GM21737 (cell line): Measurements from ENCODE around the gene AUTS2.
"Not testable (repeated sequence)": the region's sequence is repeated elsewhere in the genome, so short reads cannot be mapped to it uniquely, and the experiment has no call there.

Source experiments
- ATAC-seq: cut with Tn5 transposase; IDR thresholded peaks from one replicate; pipeline ENCODE4 v1.9.1; 2021; ENCODE audit warnings: mild to moderate bottlenecking, moderate library complexity; ENCODE audit not compliant: unreplicated experiment

The AUTS2 gene

DNA sequence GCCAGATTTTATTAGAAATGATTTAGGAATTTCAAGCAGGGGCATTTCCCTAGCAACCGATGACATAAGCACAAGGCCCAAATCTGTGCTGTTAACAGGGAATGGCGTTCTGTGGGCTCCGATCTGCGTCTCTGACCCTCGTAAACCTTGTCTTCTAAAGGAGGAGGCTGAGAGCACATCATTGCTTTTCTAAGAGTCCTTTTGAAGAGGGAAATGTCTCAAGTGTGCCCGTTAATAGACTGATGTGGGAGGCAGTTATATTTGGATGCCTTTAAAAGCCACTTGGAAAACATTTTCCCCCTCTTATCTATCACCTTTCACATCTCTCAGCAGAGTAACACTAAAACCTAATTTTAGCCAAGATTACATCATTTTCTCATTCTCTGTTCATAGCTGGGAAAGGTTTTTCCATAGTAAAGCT lies 1109.6 kb downstream of the AUTS2 start:
- no peak for ATAC-seq

DNA sequence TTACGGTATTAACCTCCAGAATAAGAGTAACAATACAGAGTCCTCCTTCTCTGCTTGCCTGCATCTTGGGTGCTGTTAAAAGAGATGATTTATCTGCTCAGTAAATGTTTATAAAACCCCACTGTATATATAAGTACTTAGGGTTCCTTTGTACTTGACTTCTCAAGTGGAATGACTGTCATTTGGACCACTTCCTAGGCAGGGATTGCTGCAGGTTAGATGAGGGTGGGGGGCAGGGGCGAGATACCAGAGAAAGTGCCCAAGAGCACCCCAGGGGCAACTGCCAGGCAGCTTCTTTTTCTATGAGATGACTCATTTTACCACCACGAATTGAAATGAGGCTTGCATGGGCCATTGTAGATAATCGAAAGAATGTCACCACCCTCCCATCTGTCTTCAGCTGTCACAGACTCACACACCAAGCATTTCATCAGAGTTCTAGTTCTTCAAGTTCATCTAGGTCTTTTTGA lies 1111.8 kb downstream of the AUTS2 start:
- no peak for ATAC-seq

DNA sequence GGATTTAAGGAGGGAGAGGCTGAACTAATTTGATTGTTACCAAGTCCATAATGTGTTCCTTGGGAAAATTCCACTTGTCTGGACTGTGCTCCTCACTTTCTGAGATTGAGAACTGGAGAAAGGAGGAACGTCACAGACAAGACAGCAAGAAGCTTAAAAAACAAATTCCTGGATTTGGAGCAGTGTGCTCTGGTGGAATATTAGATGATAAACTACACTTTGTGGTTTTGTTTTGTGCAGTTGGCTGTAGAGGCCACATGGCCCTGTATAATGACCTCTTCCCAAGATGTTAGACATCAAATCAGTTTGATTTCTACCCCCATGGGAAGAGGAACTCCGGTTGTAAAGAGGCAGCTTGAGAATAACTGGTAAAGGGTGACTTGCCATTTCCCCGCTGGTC lies 1112.4 kb downstream of the AUTS2 start:
- no peak for ATAC-seq

DNA sequence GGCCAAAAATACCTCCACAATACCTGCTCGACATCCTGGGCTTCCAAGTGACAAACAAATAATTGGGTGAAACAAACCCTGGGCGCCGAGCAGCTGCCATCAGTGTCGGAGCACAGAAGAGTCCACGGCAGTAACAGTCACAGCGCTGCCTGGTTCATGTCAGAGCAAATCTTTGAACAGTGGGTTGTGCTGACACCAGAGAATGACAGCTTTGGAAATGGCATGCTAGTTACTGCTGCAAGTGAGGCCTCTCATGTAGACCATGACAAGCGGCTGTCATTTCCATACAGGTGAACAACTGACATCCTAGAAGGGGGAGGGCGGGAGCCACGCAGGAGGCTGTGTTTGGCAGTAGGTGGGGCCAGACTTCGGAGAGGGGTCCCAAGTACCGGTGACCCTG lies 1113.2 kb downstream of the AUTS2 start:
- no peak for ATAC-seq

DNA sequence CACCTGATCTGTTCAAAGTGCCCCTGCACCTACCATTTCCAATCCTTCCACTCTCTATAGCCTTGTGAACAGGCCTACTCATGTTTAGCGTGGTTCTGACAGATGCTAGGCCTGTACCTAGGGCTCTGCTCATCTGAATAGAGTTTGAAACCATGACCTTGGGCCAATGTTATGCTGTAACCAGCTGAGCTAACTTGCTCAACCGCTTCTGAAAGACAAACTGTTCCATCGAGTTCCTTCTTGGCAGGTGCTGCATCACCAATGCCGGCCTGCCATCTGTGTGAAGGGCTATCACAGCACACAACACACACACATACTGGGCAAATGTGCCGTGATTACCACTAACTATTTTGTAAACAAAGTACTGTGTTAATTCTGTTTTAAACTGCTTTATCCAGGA lies 1114.7 kb downstream of the AUTS2 start:
- no peak for ATAC-seq

DNA sequence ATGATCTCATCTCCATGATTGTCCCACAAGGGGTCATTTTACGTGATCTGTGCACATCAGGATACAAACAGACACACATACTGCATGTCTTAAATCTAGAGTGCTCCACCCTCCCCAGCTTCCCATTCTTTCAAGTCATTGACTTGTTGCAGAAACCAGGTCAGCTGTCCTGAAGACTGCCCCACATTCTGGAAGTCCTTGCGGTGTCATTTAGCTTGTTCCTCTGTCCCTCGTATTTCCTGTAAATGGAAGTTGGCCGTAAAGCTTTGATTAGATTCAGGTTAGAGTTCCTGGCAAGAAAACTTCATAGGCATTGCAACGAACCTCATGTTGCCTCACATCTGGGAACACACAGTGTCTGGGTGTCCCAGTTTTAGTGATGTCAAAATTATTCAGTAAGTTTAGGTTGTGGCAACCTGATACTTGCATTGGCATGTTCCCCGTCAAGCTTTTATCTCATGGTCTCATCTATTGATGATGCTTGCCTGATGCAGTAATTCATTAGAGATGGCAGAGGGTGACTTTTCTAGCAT lies 1116.3 kb downstream of the AUTS2 start:
- ATAC-seq = no peak

DNA sequence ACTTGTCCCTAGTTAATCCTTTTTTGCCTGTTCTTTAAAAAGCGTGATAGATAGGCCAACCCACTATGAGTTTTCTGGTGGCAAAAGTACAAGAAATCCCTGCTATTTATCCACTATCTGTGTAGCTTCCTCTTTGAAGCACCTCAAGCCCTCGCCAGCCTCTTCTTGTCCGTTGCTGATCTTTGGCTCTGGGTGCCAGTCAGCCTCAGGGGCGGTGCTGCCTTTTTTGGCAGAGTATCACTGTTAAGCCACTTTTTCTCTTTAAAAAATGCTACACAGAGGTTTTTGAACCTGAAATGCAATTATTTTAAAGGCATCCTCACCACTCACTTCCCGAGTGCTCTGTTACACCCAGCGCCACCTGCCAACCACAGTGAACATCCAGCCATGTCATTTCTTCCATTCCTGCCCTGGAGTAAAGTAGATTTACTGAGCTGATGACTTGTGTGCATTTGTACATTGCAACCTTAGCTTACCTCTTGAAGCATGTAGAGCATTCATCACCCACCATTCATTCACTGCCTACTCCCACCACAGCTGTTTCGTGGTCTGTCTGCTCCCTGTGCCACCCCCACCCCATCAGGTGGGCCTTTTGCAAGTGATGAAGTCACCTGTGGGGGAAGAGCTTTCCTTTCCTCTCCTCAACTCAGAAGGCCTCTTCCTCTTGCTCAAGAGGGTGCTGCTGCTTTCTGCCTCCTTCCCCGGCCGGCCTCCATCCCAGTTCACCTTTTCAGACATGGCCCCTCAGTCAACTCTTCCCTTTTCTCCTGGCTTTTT lies 1119.5 kb downstream of the AUTS2 start:
- no peak for ATAC-seq

DNA sequence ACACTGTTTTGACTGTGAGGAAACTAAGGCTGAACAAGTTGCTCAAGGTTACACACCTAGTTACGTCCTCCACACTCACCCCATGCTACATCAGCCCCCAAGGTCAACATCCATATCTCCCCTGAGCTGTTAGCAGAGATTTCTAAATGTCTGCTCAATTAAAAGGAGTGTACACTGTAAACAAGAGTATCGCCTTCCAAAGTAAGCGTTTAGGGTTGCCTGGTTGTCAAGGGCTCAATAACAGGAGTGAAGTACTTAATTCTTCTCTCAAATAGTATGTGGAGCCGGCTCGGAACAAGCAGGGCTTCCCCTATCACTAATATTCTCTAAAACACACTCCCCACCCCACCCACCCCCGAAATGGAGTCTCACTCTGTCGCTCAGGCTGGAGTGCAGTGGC lies 1120.8 kb downstream of the AUTS2 start:
- ATAC-seq = no peak

DNA sequence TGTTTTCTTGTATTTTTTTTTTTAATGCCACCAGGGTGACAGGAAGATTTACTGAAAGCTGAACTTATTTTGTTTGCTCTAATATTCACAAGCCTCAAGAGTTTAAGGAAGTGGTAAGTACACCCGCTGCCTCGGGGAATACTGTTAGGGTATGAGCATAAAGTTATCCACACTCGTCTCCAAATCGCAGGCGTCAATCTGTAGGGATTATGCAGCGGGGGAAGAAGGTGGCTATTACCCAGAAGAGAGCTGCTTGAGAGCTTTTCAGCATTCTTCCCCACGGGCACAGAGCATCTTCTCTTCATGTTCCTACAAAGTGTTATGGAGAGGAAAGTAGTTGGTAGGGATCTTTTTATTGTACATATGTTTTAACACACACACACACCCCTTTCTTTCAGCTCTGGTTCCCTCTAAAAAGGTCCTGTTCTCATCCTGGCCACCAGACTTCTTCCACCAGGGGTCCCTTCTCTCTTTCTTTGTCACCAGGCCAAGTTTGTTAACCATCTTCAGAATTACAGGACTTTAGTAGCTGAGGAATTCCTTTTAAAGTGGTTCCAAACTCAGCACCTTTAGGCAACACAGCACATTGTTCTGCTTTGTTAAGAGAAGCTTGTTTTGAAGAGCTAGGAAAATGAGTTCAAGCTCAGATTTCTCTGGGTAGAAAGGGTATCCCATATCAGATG lies 1122.1 kb downstream of the AUTS2 start:
- ATAC-seq = no peak

DNA sequence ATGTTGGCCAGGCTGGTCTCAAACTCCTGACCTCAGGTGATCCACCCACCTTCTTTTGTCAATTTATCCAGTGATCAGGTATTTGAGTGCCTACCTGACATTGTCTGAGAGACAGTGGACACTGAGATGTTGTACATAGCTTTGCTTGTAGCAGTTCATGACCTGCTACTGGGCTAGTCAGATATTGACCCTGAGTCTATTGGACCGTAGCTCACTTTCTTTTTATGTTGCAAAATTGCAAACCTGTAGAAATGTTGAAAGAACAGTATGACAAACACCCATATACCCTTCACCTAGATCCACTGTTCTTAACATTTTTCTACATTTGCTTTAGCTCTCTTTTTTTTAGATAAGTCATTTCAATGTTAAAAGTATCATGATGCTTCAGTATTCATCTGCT lies 1123.2 kb downstream of the AUTS2 start:
- ATAC-seq = no peak

DNA sequence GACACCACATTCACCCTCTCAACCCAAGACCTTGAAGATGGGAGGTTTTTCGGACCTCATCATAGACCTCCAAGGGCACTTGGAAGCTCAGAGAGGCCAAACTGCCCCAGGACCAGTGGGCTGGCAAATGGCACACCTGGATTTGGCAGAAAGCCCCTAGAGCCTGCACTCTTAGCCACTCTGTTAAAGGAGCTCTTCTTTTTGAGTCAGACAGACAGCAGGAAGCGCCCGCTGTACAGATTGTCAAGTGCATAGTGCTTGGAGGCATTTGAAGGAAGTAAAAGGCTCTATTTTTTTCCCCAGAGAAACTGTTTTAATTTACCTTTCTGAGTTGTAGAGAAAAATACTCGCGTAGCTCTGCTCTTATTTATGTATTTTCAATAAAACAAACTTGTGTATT lies 1125.1 kb downstream of the AUTS2 start:
- no peak for ATAC-seq

DNA sequence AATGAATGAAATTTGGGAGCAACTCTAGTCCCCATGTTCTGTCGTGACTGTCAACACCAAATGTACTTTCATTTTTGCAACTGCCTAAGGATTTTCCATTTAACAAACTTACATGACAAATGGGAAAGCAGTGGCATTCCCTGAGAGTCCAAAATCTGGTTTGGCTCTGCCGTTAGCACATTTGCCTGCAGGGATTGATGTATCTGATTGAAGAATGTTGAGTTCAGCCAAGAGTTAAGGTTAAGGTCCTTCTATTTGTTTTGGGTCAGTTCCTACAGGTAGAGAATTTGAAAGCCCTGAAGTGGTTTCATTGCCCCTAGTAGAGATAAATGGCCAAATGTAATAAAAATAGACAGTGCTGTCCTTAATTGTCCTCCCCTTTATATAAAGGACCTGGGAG lies 1127.2 kb downstream of the AUTS2 start:
- no peak for ATAC-seq

DNA sequence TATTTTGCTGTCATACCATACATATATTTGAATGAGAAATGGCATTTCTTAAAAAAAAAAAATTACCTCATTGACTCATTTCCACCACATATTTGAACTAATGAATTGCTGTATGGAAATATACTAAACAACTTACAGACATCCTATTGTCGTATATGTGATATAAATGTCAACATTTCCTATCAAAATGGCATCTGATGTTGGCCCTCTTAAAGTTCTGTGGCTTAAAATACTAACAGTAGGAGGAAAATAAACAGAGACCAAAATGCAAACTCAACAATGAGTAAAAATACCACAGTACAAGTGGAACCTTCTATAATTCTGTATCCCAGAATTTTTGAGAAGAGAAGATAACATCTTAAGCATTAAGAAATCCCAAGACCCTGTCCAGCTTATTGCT lies 1128.0 kb downstream of the AUTS2 start:
- no peak for ATAC-seq

DNA sequence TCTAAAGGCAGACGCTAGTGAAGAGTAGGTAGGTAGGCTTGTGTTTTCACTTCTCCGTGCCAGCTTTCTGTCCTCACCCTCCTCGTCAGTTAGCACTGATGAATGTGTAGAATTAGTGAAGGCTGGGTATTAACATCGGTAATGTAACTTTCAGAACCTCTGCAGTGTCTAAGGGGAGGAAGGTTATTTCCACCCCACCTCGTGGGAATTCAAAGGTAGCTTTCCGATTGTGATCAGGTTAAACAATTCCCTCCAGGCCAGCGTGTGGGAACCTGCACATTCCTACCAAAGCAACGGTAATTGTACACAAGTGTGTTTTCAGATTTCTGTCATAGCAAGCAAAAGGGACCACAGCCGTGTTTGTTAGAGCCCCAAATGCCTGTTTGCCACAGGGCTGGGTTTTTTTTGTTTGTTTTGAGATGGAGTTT lies 1128.7 kb downstream of the AUTS2 start:
- no peak for ATAC-seq

DNA sequence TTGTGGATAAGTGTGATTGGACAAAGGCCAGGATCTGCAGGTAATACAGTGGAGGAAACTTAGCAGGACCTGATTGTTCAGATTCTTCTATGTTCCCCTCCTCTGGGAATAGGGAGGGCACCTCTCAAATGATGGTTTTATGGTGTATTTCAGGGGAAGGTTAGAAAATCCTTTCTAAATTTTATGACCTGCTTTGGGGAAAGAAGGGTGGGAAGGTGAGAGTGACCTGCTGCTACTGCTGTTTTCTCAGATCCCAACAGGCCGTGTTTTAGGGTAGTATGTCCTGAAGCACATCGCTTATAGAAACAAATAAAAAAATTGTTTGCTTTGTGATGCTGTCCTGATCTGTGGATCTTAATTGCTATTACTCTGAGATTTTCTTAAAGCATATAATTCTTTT lies 1129.6 kb downstream of the AUTS2 start:
- ATAC-seq = no peak

DNA sequence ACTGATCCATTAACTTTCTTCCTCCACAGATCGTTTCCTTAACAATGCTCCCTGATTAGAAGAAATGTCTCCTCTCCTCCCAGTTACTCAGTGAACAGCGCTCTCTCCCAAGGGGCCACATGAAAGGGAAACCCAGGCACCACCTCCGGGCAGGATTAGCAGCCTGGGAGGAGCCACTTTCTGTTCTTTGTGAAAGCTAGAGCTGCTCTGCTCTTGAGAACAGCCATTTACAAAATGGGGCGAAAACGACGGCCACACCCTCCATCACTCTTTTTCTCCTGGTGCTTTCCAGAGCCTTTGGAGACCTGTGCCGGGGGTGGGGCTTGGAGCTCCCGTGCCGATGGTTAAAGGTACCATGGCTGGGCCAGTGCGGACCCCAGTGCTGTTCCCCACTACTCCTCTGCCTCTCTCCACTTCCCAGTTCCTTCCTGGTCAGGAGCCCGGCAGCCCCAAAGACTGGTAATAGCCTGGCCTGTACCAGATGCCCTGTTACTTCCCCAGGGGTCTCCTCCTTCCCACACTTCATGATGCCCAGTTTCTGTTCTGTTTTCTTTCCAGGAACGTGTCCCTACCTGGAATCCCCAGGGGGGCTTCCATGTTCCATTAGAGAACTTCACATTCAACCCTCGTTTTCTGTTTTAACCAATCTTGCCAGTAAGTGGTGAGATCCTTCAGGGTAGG lies 1130.7 kb downstream of the AUTS2 start:
- no peak for ATAC-seq

DNA sequence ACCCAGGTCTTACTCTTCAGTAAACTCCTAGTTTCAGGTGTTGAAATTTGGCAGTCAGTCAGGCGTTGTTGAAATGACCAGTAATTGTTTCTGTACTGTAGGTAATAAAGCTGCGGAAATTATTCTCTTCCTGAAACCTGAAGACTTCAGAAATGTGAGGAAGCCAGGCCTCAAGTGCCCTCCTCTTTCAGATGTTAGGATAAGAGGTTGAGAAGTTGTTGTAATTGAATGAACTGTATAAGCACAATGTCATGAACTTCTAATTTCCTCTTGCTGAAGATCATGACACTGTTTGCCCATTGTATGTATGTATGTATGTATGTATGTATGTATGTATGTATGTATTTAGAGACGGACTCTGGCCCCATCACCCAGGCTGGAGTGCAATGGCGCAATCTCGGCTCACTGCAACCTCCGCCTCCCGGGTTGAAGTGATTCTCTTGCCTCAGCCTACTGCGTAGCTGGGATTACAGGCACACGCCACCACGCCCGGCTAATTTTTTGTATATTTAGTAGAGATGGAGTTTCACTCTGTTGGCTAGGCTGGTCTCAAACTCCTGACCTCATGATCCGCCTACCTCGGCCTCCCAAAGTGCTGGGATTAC lies 1131.4 kb downstream of the AUTS2 start:
- ATAC-seq = not testable (repeated sequence)

DNA sequence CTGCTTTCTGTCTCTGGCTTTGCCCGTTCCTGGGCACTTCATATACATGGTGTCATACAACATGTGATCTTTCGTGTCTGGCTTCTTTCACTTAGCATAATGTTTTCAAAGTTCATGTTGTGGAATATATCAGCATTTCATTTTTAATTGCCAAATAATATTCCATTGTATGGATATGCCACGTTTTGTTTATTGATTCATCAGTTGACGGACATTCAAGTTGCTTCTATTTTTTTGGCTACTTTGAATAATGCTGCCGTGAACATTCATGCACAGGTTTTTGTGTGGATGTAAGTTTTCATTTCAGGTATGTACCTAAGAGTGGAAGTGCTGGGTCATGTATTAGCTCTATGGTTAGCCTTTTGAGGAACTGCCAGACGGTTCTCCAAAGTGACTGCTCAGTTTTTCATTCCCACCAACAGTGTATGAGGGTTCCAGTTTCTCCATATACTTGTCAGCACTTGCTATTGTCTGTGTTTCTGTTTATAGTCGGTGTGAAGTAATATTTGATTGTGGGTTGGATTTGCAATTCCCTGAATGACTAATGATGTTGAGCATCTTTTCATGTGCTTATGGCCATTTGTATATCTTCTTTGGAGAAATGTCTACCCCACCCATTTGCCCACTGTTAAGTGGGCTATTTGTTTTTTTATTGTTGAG lies 1132.3 kb downstream of the AUTS2 start:
- no peak for ATAC-seq

DNA sequence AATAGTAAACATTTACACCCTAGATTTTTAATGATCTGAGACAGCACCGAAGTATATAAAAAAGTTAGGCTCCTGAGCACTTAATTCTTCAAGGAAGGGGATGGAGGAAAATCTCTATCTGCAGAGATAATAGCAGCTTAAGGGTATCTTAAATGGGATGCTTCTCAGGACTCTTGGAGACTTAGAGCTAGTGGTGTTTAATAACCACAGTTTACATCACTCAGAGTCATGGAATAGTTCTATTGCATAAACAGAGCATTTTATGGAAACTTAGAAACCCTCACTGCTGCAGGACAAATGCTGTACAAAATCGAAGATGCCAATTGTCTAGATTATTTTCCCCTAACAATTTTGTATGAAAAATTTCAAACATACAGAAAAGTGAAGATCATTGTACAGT lies 1134.8 kb downstream of the AUTS2 start:
- ATAC-seq = no peak

DNA sequence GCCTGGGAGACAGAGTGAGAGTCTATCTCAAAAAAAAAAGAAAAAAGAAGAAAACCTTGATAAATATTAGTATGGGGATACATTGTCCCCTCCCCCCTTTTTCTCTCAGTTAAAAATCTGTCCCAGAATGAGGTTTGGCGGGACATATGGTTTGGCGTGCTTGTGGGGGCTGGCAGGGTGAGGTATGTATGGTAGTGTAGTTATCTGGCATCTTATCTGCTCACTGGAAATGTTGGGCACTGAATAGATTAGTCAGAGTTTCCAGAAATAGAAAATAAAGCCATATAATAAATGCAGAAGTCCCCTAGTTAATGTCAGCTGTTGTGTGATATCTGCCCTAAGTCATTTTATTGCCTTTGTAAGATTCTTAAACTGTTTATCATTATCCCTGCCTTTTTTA lies 1136.1 kb downstream of the AUTS2 start:
- no peak for ATAC-seq

DNA sequence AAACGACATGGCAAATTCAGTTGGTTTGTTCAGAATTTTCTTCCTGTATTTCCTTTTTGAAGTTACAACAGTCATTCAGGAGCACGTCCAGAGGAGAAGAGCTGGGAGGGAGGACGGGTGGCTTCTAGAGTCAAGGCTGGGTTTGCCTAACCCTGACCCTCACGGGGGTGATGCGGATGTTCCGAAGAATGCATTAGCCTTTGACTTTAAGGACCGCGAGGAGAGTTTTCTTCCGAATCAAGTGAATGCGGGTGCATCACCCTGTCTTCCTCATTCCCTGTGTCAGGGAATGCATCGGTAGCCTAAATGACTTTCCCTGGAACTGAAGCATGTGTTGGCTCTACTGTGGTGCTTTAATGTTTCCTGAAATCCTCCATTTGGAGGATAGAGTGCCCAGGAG lies 1137.0 kb downstream of the AUTS2 start:
- no peak for ATAC-seq
